HepG2 (cell line): Measurements from ENCODE around the gene ATP5F1A. TPM values are rescaled to one million over a fixed set of nuclear protein-coding genes. Genes with fewer than 3 reads are reported as not detected.

Experiments
- BCL6 ChIP-seq: IDR thresholded peaks from 2 replicates; pipeline ENCODE4 v1.6.1; 2016; ENCODE audit warnings: missing genetic modification reagents, missing compliant biosample characterization
- CEBPG ChIP-seq: IDR thresholded peaks from 2 replicates; pipeline ENCODE4 v1.6.1; 2016
- GABPB1 ChIP-seq: IDR thresholded peaks from 2 replicates; pipeline ENCODE4 v1.6.1; 2016; ENCODE audit warnings: mild to moderate bottlenecking, missing genetic modification reagents, moderate library complexity, missing compliant biosample characterization
- GFI1 ChIP-seq: sonication (generic); formaldehyde crosslinking; IDR thresholded peaks from 2 replicates; pipeline ENCODE4 v1.5.0; 2020; ENCODE audit warnings: missing genetic modification reagents, mild to moderate bottlenecking, borderline replicate concordance
- HCFC1 ChIP-seq: fragments of 150-350 bp; IDR thresholded peaks from 2 replicates; pipeline ENCODE4 v1.6.1; 2014; ENCODE audit warnings: low read depth, low read length
- HNRNPLL ChIP-seq: fragments of 200-400 bp; formaldehyde crosslinking; IDR thresholded peaks from 2 replicates; pipeline ENCODE4 v1.6.1; 2017; ENCODE audit warnings: mild to moderate bottlenecking, low read depth, low read length; ENCODE audit not compliant: poor library complexity, severe bottlenecking
- MYC ChIP-seq: sonication (generic); formaldehyde crosslinking; IDR thresholded peaks from 2 replicates; pipeline ENCODE4 v1.9.0; 2021; ENCODE audit warnings: missing genetic modification reagents, borderline replicate concordance
- PHF8 ChIP-seq: sonication (generic); formaldehyde crosslinking; IDR thresholded peaks from 2 replicates; pipeline ENCODE4 v1.5.0; 2020; ENCODE audit warnings: missing genetic modification reagents
- POLR2G ChIP-seq: fragments of 200-400 bp; formaldehyde crosslinking; IDR thresholded peaks from 2 replicates; pipeline ENCODE4 v1.6.1; 2018; ENCODE audit warnings: mild to moderate bottlenecking, low read depth, low read length, moderate library complexity
- RBAK ChIP-seq: sonication (generic); formaldehyde crosslinking; IDR thresholded peaks from 2 replicates; pipeline ENCODE4 v1.5.1; 2020; ENCODE audit warnings: mild to moderate bottlenecking, missing genetic modification reagents
- ZEB1 ChIP-seq: IDR thresholded peaks from 2 replicates; pipeline ENCODE4 v1.6.1; 2012; ENCODE audit warnings: mild to moderate bottlenecking, low read depth, inconsistent platforms; ENCODE audit not compliant: insufficient replicate concordance
- ZNF33B ChIP-seq: sonication (generic); formaldehyde crosslinking; IDR thresholded peaks from 2 replicates; pipeline ENCODE4 v1.5.1; 2020; ENCODE audit warnings: mild to moderate bottlenecking, missing genetic modification reagents
- ZNF614 ChIP-seq: IDR thresholded peaks from 2 replicates; pipeline ENCODE4 v1.6.1; 2018; ENCODE audit warnings: missing biosample characterization, missing genetic modification reagents, inconsistent platforms, borderline replicate concordance
- ZNF766 ChIP-seq: sonication (generic); formaldehyde crosslinking; IDR thresholded peaks from 2 replicates; pipeline ENCODE4 v1.5.0; 2020; ENCODE audit warnings: missing genetic modification reagents, borderline replicate concordance
- ZNF781 ChIP-seq: sonication (generic); formaldehyde crosslinking; IDR thresholded peaks from 2 replicates; pipeline ENCODE4 v1.5.1; 2020; ENCODE audit warnings: borderline replicate concordance, mild to moderate bottlenecking, missing genetic modification reagents; ENCODE audit errors: not compliant biosample characterization
- ZSCAN20 ChIP-seq: sonication (generic); formaldehyde crosslinking; IDR thresholded peaks from 2 replicates; pipeline ENCODE4 v1.4.0; 2020; ENCODE audit warnings: missing genetic modification reagents, mild to moderate bottlenecking, borderline replicate concordance
- polyA plus RNA-seq, 8 experiments: library from polyadenylated mRNA; depleted of rRNA in 3 of 8; stranded (reverse) in 7 of 8; unstranded in 1 of 8; fragments of >200 nt; fragmentation: Illumina TruSeq in 4 of 8; extraction: Trizol in 4 of 8; gene quantifications; 2 replicates each; pipeline versions ENCODE4 v1.2.1 to v1.2.3, GENCODE V29; 2011 to 2016; ENCODE audit warnings: low read depth in 4 of 8, missing spikeins in 1 of 8, mixed read lengths in 1 of 8; ENCODE audit not compliant: insufficient read depth in 1 of 8
- total RNA-seq, 5 experiments: library from RNA; depleted of rRNA; stranded (reverse); fragments of >200 nt; fragmentation: Illumina TruSeq; extraction: Trizol; gene quantifications; 2 replicates each; pipeline ENCODE4 v1.2.3, GENCODE V29; 2016; ENCODE audit warnings: low read depth in 1 of 5
- TF ChIP-seq, protein P1 (sequence below): sonication (generic); formaldehyde crosslinking; IDR thresholded peaks from 2 replicates; pipeline ENCODE4 v1.4.0; 2020; ENCODE audit warnings: mild to moderate bottlenecking, low read depth, missing genetic modification reagents
- TF ChIP-seq, protein P2 (sequence below): IDR thresholded peaks from 2 replicates; pipeline ENCODE4 v1.6.1; 2012; ENCODE audit warnings: inconsistent platforms
- TF ChIP-seq, protein P3 (sequence below), 2 experiments: sonication (generic) in 1 of 2; formaldehyde crosslinking in 1 of 2; IDR thresholded peaks; 2 replicates each; pipeline versions ENCODE4 v1.4.0 to v1.6.1; 2018 to 2020; ENCODE audit warnings: missing genetic modification reagents in 2 of 2, borderline replicate concordance in 1 of 2, low read depth in 1 of 2, mild to moderate bottlenecking in 1 of 2, missing biosample characterization in 1 of 2
- TF ChIP-seq, protein P4 (sequence below): sonication (generic); formaldehyde crosslinking; IDR thresholded peaks from 2 replicates; pipeline ENCODE4 v1.8.1; 2023; ENCODE audit warnings: mild to moderate bottlenecking, missing genetic modification reagents, borderline replicate concordance
- TF ChIP-seq, protein P5 (sequence below): sonication (generic); formaldehyde crosslinking; IDR thresholded peaks from 2 replicates; pipeline ENCODE4 v1.8.0; 2022; ENCODE audit warnings: mild to moderate bottlenecking, missing genetic modification reagents, moderate library complexity
- TF ChIP-seq, protein P6 (sequence below): IDR thresholded peaks from 2 replicates; pipeline ENCODE4 v1.6.1; 2016; ENCODE audit warnings: mild to moderate bottlenecking

Gene ATP5F1A
- total and polyA plus RNA-seq, 2 of the 13 experiments (the other 11 are each of a cell fraction or from before 2014, with no cell fraction given) = 459 to 922 TPM

DNA sequence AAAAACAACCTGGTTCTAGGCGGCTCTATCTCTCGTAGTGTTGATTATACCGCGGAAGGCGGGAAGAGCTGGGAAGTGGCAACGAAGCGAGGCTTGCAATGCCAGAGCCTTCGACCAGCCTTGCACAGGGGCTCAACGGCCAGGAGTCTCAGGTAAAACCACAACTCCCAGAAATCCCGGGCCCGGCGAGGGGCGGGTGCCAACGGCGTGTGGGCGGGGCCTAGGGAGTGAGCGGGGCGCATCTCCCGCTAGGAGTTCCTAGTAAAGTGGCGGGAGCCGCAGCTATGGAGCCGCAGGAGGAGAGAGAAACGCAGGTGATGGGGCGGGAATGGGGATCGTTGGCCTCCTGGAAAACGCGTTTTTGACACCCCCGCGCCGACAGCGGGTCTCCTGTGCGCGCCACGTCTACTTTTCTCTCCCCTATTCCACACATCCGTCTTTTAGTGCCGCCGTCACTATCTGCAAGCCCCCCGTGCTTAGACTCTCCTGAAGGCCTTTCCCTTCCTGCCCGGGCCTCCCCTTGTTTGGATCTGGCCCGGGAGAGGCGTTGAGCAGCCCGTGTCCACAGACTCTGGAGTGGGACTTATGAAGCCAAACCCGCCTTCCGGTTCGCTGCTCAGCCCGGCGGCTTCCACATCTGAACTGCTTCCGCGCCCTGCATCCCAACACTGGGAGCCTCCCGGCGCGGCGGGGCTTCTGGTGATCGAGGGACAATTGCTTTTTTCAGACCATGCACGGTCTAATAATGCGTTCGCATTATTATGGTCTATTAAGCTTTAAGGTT is 6.2 kb upstream of the ATP5F1A start, which contains the start of gene HAUS1 (continued):
- TF ChIP-seq, protein P1, sequence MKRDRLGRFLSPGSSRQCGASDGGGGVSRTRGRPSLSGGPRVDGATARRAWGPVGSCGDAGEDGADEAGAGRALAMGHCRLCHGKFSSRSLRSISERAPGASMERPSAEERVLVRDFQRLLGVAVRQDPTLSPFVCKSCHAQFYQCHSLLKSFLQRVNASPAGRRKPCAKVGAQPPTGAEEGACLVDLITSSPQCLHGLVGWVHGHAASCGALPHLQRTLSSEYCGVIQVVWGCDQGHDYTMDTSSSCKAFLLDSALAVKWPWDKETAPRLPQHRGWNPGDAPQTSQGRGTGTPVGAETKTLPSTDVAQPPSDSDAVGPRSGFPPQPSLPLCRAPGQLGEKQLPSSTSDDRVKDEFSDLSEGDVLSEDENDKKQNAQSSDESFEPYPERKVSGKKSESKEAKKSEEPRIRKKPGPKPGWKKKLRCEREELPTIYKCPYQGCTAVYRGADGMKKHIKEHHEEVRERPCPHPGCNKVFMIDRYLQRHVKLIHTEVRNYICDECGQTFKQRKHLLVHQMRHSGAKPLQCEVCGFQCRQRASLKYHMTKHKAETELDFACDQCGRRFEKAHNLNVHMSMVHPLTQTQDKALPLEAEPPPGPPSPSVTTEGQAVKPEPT (CRISPR knock-in tag) = peak; percentile 72; the same call in 1 of the 2 replicates
- TF ChIP-seq, protein P2, sequence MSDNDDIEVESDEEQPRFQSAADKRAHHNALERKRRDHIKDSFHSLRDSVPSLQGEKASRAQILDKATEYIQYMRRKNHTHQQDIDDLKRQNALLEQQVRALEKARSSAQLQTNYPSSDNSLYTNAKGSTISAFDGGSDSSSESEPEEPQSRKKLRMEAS = peak; percentile 81
- TF ChIP-seq ZEB1 (no peak), HNRNPLL (peak; percentile 93), ZNF33B (CRISPR knock-in tag) (no peak), PHF8 (CRISPR knock-in tag) (peak; percentile 80), ZNF614 (0 out of 2 replicates have a peak, but pooled peaks have one; percentile 8), HCFC1 (peak; percentile 81), BCL6 (CRISPR knock-in tag) (no peak), MYC (CRISPR knock-in tag) (no peak), GFI1 (0 out of 2 replicates have a peak, but pooled peaks have one; percentile 42), GABPB1 (CRISPR knock-in tag) (peak; percentile 85), ZNF781 (CRISPR knock-in tag) (peak; percentile 74), CEBPG (CRISPR knock-in tag) (0 out of 2 replicates have a peak, but pooled peaks have one; percentile 7), ZSCAN20 (peak; percentile 81; the same call in 1 of the 2 replicates), RBAK (CRISPR knock-in tag) (no peak), POLR2G (peak; percentile 82), ZNF766 (CRISPR knock-in tag) (0 out of 2 replicates have a peak, but pooled peaks have one; percentile 38)
- TF ChIP-seq, protein P3, sequence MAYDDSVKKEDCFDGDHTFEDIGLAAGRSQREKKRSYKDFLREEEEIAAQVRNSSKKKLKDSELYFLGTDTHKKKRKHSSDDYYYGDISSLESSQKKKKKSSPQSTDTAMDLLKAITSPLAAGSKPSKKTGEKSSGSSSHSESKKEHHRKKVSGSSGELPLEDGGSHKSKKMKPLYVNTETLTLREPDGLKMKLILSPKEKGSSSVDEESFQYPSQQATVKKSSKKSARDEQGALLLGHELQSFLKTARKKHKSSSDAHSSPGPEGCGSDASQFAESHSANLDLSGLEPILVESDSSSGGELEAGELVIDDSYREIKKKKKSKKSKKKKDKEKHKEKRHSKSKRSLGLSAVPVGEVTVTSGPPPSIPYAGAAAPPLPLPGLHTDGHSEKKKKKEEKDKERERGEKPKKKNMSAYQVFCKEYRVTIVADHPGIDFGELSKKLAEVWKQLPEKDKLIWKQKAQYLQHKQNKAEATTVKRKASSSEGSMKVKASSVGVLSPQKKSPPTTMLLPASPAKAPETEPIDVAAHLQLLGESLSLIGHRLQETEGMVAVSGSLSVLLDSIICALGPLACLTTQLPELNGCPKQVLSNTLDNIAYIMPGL (CRISPR knock-in tag; IDR thresholded peaks at IDR 0.05; ENCODE audit: borderline replicate concordance in 1 of 2, low read depth in 1 of 2) = peak; percentile 23 to 72; a peak in 1 of 4 replicates
- TF ChIP-seq, protein P4, sequence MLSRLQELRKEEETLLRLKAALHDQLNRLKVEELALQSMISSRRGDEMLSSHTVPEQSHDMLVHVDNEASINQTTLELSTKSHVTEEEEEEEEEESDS = no peak
- TF ChIP-seq, protein P5, sequence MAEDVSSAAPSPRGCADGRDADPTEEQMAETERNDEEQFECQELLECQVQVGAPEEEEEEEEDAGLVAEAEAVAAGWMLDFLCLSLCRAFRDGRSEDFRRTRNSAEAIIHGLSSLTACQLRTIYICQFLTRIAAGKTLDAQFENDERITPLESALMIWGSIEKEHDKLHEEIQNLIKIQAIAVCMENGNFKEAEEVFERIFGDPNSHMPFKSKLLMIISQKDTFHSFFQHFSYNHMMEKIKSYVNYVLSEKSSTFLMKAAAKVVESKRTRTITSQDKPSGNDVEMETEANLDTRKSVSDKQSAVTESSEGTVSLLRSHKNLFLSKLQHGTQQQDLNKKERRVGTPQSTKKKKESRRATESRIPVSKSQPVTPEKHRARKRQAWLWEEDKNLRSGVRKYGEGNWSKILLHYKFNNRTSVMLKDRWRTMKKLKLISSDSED (CRISPR knock-in tag) = 0 out of 2 replicates have a peak, but pooled peaks have one; percentile 23
- TF ChIP-seq, protein P6, sequence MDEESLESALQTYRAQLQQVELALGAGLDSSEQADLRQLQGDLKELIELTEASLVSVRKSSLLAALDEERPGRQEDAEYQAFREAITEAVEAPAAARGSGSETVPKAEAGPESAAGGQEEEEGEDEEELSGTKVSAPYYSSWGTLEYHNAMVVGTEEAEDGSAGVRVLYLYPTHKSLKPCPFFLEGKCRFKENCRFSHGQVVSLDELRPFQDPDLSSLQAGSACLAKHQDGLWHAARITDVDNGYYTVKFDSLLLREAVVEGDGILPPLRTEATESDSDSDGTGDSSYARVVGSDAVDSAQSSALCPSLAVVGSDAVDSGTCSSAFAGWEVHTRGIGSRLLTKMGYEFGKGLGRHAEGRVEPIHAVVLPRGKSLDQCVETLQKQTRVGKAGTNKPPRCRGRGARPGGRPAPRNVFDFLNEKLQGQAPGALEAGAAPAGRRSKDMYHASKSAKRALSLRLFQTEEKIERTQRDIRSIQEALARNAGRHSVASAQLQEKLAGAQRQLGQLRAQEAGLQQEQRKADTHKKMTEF (CRISPR knock-in tag) = peak; percentile 69
